Activated CD8-positive, alpha-beta memory T cell treated with anti-CD3 and anti-CD28 coated beads for 1 hour (primary cell): ENCODE measurements around the gene FYN.

Experiments used
- DNase-seq, 2 donors: peaks; one replicate each; pipeline ENCODE4 v3.0.0-alpha.2; 2020; ENCODE audit warnings: low read depth in 1 of 2; ENCODE audit errors: extremely low read depth in 1 of 2

Gene FYN

GRCh38 chr6:111772381-111772780 is 100.9 kb downstream of the FYN start:
- no peak for DNase-seq

GRCh38 chr6:111771629-111772028 is 101.6 kb downstream of the FYN start:
- DNase-seq = no peak

DNA sequence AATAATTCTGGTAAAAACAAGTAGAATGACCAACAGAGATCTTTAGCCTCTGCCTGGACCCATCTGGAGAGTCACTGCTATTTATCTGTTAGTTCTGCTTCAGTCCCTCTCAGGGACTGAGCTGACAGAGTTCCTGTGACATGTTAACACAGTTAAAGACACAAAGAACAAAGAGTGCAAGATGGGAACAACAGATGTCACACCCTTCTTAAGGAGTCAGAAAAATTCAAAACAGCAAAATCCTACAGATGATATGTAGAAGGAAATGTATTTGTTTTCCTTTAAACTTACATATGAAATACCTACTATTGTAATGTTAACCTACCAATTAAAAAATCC is 102.2 kb downstream of the FYN start:
- DNase-seq = no peak

DNA sequence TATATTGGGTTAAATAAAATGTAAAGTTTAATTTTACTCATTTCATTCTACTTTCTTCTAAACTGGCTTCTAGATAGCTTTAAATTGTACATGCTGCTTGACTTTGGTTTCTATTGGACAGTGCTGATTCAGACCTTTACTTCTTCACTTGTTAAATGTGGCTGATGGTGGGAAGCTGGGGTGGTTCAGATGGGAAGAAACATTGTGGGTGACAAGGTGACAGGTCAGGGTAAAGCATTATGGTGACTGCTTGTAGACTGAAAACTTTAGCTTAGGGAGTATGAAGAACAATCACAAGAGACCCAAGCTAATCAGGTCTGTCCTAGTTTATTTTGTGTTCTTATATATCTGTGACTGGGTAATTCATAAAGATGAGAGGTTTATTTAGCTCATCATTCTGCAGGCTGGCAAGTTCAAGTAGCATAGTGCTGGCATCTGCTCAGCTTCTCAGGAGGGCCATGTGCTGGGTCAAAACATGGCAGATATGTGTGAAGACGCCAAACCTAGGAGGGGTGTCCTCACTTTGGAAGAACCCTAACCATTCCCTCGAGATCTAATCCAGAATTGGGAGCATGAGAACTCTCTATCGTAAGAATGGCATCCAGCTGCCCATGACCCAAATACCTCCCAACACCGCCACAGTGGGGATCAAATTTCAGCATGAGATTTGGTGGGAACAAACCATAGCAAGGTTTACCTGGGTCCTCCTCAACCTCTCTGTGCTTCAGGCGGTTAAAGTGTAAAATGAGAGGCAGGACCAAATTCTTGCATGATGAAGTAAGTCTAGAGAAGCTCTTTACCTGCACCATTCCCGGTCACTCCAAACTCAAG is 102.8 kb downstream of the FYN start:
- DNase-seq = no peak

DNA sequence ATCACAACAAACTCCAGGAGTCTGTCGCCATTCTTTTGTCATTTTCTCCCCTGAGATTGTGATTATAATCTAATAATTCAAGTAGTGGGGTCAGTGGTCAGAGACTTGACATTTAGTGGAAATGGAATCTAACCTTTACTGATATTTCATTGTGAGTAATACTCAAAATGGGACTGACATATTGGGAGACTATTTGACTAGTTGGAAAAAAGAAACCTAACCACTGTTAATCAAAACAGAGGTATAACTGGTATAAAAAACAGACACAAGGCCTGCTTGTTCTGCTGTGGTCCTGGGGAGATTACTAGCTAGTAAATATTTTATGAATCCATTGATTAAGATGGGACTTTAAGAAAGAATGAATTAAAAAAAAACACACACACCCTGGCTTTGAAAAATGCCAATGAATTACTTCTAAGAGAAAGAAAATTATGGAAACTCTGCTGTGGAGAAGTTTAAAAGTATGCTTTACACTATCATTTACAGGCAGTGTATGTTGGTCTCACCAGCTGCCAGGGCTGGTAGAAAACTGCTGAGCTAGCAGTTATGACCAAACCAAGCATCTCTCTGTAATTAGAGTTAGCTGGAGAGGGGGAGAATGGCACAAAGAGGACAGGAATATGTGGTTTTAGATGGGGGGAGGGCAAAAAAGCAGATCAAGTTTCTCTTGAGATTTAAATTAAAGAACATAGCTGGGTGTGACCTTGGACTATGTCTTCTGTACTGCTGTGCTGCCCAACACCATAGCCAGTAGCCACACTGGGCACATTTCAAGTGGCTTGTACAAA is 103.7 kb downstream of the FYN start:
- DNase-seq = no peak

- DNase-seq = no peak
These were observed 104.9 kb downstream of the FYN start for GRCh38 chr6:111768431-111768770.

DNA sequence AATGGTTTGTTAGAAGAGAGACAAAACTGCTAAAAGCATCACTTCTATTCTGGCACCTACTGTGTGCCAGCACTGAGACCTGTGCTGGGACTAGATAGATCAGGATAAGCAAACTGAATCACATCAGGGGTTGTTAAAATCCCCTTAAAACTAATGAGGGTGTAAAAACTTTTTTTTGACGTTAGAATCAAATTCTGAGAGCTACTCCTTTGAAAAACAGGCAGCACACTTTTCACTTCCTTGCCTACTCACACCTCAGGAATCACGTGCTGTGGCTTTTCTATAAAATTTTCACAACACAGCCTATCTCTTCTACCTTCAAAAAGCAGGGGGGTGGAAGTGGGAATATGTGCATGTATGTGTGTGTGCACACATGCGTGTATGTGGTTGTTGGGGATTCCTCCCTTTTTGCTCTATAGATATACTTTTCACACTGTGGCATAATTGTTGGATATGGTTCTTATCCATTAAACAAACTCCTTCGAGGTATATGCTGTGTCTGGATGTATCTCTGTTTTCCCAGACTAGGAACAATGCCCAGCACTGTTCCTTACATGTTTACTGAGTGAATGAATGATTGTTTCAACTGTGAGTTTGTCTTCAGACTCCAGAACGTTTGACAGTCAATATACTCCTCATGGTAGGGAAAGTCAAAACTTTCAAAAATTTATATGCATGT is 105.4 kb downstream of the FYN start:
- no peak for DNase-seq

DNA sequence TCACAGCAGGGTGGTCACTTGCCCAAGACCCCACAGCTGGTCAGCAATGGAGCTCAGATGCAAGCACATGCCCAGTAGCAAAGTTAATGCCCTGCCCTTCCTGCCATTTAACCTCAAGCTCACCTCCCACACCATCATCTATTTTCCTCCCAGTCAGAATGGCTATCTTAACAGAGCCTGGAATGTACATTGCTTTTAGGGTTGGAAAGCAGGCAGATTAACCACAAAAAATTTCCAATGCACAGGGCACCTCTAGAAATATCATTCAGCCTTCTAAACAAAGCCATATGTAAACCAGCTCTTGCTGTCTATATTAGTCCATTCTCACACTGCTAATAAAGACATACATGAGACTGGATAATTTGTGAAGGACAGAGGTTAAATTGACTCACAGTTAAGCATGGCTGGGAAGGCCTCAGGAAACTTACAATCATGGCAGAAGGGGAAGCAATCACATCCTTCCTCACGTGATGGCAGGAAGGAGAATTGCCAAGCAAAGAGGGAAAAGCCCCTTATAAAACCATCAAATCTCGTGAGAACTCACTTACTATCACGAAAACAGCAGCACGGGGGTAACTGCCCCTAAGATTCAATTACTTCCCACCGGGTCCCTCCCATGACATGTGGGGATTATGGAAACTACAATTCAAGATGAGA is 106.9 kb downstream of the FYN start:
- no peak for DNase-seq

DNA sequence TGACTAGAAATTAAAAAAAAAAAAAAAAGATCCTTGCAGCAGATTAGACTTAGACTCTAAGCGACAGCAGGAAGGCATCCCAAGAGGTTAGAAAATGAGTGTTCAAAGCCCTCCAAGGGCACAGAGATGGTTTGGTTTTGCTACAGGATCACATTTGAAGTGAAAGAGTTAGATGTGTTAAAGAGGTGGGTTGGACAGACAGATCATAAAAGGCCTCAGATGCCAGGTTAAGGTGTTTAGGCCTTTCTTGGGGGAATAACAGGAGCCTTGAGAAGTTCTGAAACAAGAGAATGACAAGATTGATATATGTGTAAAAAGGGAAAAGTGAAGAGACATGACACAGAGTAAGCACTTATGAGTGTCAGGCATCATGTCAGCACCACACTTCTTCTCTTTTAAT is 107.5 kb downstream of the FYN start:
- DNase-seq = no peak

DNA sequence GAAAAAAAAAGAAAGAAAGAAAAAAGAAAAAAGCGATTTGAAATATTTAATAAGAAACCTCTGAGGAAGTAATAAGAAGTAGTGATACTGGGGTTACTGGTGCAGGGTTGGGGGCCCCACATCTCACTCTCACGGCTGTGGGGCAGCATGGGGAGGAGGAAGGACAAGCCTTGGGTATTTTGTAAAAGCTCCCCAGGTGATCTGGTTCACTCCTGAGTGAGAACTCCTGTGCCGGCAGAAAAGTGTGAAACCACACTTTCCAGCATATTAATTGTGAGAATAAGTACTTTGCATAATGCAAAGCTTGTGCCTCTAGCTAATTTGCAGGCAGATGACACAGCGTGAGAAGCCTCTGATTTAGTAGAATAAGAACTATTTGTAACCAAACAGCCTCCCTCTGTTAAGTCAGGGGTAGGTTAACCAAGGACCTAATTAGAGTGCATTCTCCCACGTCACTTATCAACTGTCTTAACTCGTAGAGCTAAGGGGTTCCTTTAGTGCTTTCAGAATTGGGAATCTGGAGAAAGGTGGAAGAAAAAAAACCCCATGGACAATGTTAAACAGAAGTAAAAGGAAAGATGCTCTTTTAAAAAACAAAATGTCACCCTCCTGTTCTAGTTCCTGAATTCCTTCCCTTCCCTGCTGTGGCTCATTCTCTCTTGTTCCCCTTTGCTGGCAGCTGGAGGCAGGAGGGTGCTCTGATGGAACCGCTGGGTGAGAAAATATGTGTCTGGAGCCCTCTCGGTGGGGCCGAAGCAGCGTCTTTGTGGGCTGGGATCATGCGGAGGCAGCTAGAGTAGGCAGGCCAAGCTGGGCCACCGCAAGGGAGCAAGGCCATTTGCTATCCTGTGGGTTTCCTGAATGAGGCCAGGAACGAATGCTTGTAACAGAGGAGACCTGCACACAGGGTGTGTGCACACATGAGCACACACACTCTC is 108.7 kb downstream of the FYN start:
- DNase-seq = peak in 1 of 2 donors; percentile 43

GRCh38 chr6:111763381-111763780 is 109.9 kb downstream of the FYN start:
- DNase-seq = no peak

- peak in 1 of 2 donors; percentile 45 for DNase-seq
These were observed 111.4 kb downstream of the FYN start for GRCh38 chr6:111761783-111762312.

GRCh38 chr6:111761212-111761611 is 112.0 kb downstream of the FYN start:
- no peak for DNase-seq

GRCh38 chr6:111759836-111760785 is 113.1 kb downstream of the FYN start:
- DNase-seq = peak in 1 of 2 donors; percentile 39

DNA sequence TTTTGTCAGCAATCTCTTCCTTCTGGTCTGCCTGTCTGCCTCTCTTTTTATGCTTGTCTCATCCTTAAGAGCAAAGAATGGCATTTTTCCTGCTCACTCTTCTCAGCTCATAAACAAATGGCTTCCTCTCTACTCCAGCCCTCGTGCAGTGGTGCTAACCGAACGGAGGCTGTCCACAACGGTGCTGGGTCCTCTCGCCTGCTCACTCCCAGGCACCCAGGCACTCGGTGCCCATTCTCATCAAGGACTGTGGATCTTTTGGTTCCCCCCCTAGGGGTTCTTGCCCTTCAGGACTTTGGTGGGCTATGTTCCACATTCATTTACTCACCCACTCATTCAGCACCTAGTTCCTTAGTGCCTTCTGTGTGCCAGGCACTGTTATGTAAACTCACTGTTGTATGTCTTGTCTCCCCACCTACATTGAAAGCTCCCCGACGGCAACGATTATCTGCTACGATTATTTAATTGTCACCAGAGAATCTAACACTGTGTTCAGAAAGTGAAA is 113.9 kb downstream of the FYN start:
- no peak for DNase-seq

- DNase-seq = peak in 1 of 2 donors; percentile 26
These were observed 114.5 kb downstream of the FYN start for GRCh38 chr6:111758608-111759329.

GRCh38 chr6:111757342-111757741 is 115.9 kb downstream of the FYN start:
- no peak for DNase-seq

- DNase-seq = no peak
These were observed 118.8 kb downstream of the FYN start for GRCh38 chr6:111754423-111754822.
